Stimulated activated CD4-positive, alpha-beta T cell treated with anti-CD3 and anti-CD28 coated beads, Interleukin-4, amount 100 ng/mL, for 1 hour (primary cell): Measurements from ENCODE around the gene FREY1.

ENCODE experiments used
- DNase-seq: peaks from one replicate; pipeline ENCODE4 v3.0.0-alpha.2; 2020

Gene FREY1

DNA sequence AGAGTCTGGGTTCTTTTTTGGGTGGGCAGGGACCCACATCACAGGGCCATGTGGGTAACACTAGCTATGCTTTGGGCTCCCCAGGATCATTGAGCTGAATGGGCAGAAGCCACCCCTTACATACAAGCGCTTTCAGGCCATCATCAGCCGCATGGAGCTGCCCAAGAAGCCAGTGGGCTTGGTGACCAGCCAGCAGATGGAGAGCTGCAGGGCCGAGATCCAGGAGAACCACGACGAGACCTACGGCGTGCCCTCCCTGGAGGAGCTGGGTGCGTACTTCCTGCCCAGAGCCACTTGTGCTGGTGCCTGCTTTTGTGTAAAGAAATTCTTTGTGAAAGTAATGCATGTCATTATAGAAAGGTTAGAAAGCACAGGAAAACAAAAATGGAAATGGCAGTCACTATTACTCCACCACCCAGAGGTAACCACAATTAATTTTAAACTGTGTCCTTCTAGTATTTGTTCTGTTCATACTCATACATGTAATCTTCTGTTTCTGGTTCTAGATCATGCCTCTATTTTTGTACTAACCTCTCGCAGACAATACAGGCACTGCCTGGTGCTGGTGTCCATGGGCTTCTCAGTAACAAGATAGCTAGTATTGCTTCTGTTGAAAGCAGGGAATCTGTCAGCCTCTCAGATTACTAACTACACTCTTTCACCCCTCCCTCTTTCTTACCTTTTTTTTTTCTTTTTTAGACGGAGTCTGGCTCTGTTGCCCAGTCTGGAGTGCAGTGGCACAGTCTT lies 46.1 kb downstream of the FREY1 start:
- DNase-seq = no peak

DNA sequence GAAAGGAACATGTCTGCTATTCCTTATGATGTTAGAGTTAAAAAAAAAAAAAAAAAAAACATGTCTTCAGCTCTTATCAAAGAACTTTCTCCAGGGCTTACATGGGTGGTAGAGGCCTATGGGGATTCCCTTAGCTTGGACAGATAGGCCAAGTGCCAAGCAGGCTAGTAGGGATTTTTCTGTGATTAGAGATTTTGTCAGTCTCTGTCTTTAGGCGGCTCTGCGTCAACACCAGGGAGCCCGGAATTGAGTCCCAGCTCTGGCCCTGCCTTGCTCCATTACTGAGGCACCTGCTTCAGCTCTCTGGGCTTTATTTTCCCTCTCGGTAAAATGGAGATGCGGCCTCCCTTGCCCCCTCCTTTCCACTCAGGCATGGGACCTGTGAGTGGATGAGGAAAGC lies 46.7 kb downstream of the FREY1 start:
- DNase-seq = no peak

DNA sequence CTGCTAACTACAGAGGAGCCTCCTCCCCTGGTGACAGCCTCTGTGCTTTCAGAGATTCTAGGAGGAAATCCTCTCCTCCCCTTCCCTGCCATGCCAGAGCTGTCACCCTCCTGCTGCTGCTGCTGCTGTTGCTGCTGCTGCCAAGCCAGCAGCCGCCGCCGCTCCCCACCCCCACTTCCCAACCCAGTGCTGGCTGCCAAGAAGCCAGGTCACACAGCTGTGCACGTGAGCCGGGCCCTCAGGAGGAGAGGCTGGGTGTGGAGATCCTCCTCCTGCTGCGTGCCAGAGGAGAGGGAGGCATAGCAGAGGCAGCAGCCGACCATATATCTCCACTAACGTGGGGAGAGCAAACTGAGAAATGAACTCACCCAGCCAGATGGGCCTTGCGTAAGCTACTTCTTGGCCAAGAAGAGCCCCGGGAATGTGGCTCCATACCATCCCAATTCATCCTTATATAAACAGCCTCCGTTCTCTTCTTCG lies 47.4 kb downstream of the FREY1 start:
- DNase-seq = no peak

- no peak for DNase-seq
These were observed 48.2 kb downstream of the FREY1 start for GRCh38 chr11:45858751-45859398.

- DNase-seq = no peak
These were observed 49.1 kb downstream of the FREY1 start for GRCh38 chr11:45857961-45858474.
